Smooth muscle cell (in vitro differentiated cells): ENCODE results near the gene B2M. TPM values are rescaled to one million over a fixed set of nuclear protein-coding genes. Genes with fewer than 3 reads are reported as not detected.

Experiments
- DNase-seq: peaks from one replicate; lab custom pipeline; 2025; ENCODE audit not compliant: unreplicated experiment; lab: John Stamatoyannopoulos, UW
- H2AFZ ChIP-seq: fragments of 200-600 bp; sonication (generic); 2 replicates; pipeline ENCODE4 v1.6.0; 2016; ENCODE audit warnings: antibody characterized with exemption, low read depth, mild to moderate bottlenecking
- H3F3A ChIP-seq: fragments of 200-600 bp; sonication (generic); 2 replicates; pipeline ENCODE4 v1.6.0; 2017; ENCODE audit warnings: antibody characterized with exemption, low read depth
- H3K27ac ChIP-seq: fragments of 200-600 bp; sonication (generic); 2 replicates; pipeline ENCODE4 v1.5.1; 2016; ENCODE audit warnings: low read depth, mild to moderate bottlenecking
- H3K27me3 ChIP-seq: fragments of 200-600 bp; sonication (generic); 2 replicates; pipeline ENCODE4 v1.6.1; 2016; ENCODE audit warnings: low read depth, mild to moderate bottlenecking
- H3K36me3 ChIP-seq: fragments of 200-600 bp; sonication (generic); 2 replicates; pipeline ENCODE4 v1.5.1; 2016; ENCODE audit warnings: low read depth
- H3K4me1 ChIP-seq: fragments of 200-600 bp; sonication (generic); 2 replicates; pipeline ENCODE4 v1.5.1; 2016; ENCODE audit warnings: low read depth
- H3K4me2 ChIP-seq: fragments of 200-600 bp; sonication (generic); 2 replicates; pipeline ENCODE4 v1.6.0; 2016; ENCODE audit warnings: mild to moderate bottlenecking
- H3K4me3 ChIP-seq: fragments of 200-600 bp; sonication (generic); 2 replicates; pipeline ENCODE4 v1.5.1; 2016; ENCODE audit warnings: mild to moderate bottlenecking
- H3K79me2 ChIP-seq: fragments of 200-600 bp; sonication (generic); 2 replicates; pipeline ENCODE4 v1.6.0; 2016; ENCODE audit warnings: low read depth, mild to moderate bottlenecking
- H3K9ac ChIP-seq: fragments of 200-600 bp; sonication (generic); 2 replicates; pipeline ENCODE4 v1.6.0; 2016; ENCODE audit warnings: low read depth
- H3K9me3 ChIP-seq: fragments of 200-600 bp; sonication (generic); replicated peaks from 2 replicates; pipeline ENCODE4 v1.5.1; 2016; ENCODE audit warnings: low read depth
- H4K20me1 ChIP-seq: fragments of 200-600 bp; sonication (generic); 2 replicates; pipeline ENCODE4 v1.6.0; 2016; ENCODE audit warnings: low read depth
- CTCF ChIP-seq: fragments of 200-600 bp; sonication (generic); IDR thresholded peaks from 2 replicates; pipeline ENCODE4 v1.5.1; 2017; ENCODE audit warnings: borderline replicate concordance, mild to moderate bottlenecking, antibody characterized with exemption; ENCODE audit not compliant: insufficient read depth, poor library complexity, severe bottlenecking
- WGBS: methylation state at CpG from one replicate; pipeline ENCODE4 v1.1.7; 2016; ENCODE audit warnings: low lambda C conversion rate; 5-methylcytosine and 5-hydroxymethylcytosine counted together
- polyA plus RNA-seq: library from polyadenylated mRNA; unstranded; fragments of >200 nt; fragmentation: Nextera tagmentation; extraction: Ambion mirVana; gene quantifications from 2 replicates; pipeline ENCODE4 v1.2.1, GENCODE V29; 2016
- total RNA-seq: library from RNA; depleted of rRNA; stranded (reverse); fragments of >200 nt; gene quantifications from 2 replicates; pipeline ENCODE4 v1.2.3, GENCODE V29; 2014

Gene B2M
- total and polyA plus RNA-seq, 2 experiments from 2014 or later = 1,861 to 2,067 TPM

GRCh38 chr15:44706946-44707636, 4.2 kb upstream of the B2M start:
- Histone ChIP-seq H3K9me3 (no peaks in the 10 kb centered on the region), H3K27me3 (no peaks in the 10 kb centered on the region), H2AFZ (no peak overlapping the region), H3K4me3 (no peak overlapping the region), H3K4me2 (no peak overlapping the region), H3K4me1 (no peaks in the 10 kb centered on the region), H4K20me1 (peaks cover 3% of the 10 kb centered on the region), H3K79me2 (peaks cover 7% of the 10 kb centered on the region), H3K36me3 (no peaks in the 10 kb centered on the region), H3K9ac (no peak overlapping the region), H3F3A (peaks cover 3% of the 10 kb centered on the region), H3K27ac (peak overlapping the region; percentile 21)
- no peak for DNase-seq
- 61% methylated on average over 2 of the region's 2 CpGs for WGBS
- no peak for TF ChIP-seq CTCF

- Histone ChIP-seq H2AFZ (peak overlapping the region; percentile 100), H3K9me3 (no peaks in the 10 kb centered on the region), H4K20me1 (peaks cover 36% of the 10 kb centered on the region), H3K27me3 (no peaks in the 10 kb centered on the region), H3K9ac (peak overlapping the region; percentile 100), H3K79me2 (peaks cover 36% of the 10 kb centered on the region), H3K27ac (peak overlapping the region; percentile 100), H3K4me2 (peak overlapping the region; percentile 95), H3K4me1 (peaks cover 4% of the 10 kb centered on the region), H3F3A (peaks cover 3% of the 10 kb centered on the region), H3K4me3 (peak overlapping the region; percentile 100), H3K36me3 (no peaks in the 10 kb centered on the region)
- no peak for DNase-seq
- peak; percentile 14 for TF ChIP-seq CTCF
- 44% methylated on average over 11 of the region's 11 CpGs for WGBS
Measured at GRCh38 chr15:44710236-44711095, 851 bp upstream of the B2M start.

GRCh38 chr15:44711743-44712345, 527 bp downstream of the B2M start:
- no peak for DNase-seq
- Histone ChIP-seq H3K4me3 (peak overlapping the region; percentile 100), H3F3A (peaks cover 3% of the 10 kb centered on the region), H3K79me2 (peaks cover 36% of the 10 kb centered on the region), H3K27ac (peak overlapping the region; percentile 100), H3K4me1 (peaks cover 4% of the 10 kb centered on the region), H3K4me2 (peak overlapping the region; percentile 98), H4K20me1 (peaks cover 47% of the 10 kb centered on the region), H3K9ac (peak overlapping the region; percentile 100), H3K9me3 (no peaks in the 10 kb centered on the region), H2AFZ (no peak overlapping the region), H3K27me3 (no peaks in the 10 kb centered on the region), H3K36me3 (peaks cover 6% of the 10 kb centered on the region)
- TF ChIP-seq CTCF = no peak
- WGBS = 3% methylated on average over 42 of the region's 46 CpGs
